ENCODE results near the gene HS3ST3B1.

HS3ST3B1 gene

GRCh38 chr17:14321476-14321949 is 20.6 kb downstream of the HS3ST3B1 start:
- no peak for DNase-seq (ENCODE audit: low read depth)

- DNase-seq (ENCODE audit: low read depth) = no peak
Observed at GRCh38 chr17:14321980-14322776, 21.3 kb downstream of the HS3ST3B1 start.

GRCh38 chr17:14323522-14323981 is 22.7 kb downstream of the HS3ST3B1 start:
- DNase-seq (ENCODE audit: low read depth) = no peak

GRCh38 chr17:14325618-14326167 is 24.8 kb downstream of the HS3ST3B1 start:
- DNase-seq (ENCODE audit: low read depth) = no peak

GRCh38 chr17:14329900-14330491 is 29.1 kb downstream of the HS3ST3B1 start:
- DNase-seq (ENCODE audit: low read depth) = no peak

GRCh38 chr17:14330492-14330962 is 29.6 kb downstream of the HS3ST3B1 start:
- DNase-seq (ENCODE audit: low read depth) = no peak

GRCh38 chr17:14331225-14331981 is 30.5 kb downstream of the HS3ST3B1 start:
- no peak for DNase-seq (ENCODE audit: low read depth)

GRCh38 chr17:14331982-14332298 is 31.1 kb downstream of the HS3ST3B1 start:
- no peak for DNase-seq (ENCODE audit: low read depth)

- no peak for DNase-seq (ENCODE audit: low read depth)
Observed at GRCh38 chr17:14332331-14332730, 31.4 kb downstream of the HS3ST3B1 start.

- no peak for DNase-seq (ENCODE audit: low read depth)
Observed at GRCh38 chr17:14333506-14333905, 32.6 kb downstream of the HS3ST3B1 start.

- DNase-seq (ENCODE audit: low read depth) = no peak
Observed at GRCh38 chr17:14334276-14334840, 33.5 kb downstream of the HS3ST3B1 start.

- no peak for DNase-seq (ENCODE audit: low read depth)
Observed at GRCh38 chr17:14334919-14335318, 34.0 kb downstream of the HS3ST3B1 start.

GRCh38 chr17:14336418-14336817 is 35.5 kb downstream of the HS3ST3B1 start:
- no peak for DNase-seq (ENCODE audit: low read depth)

- no peak for DNase-seq (ENCODE audit: low read depth)
Observed at GRCh38 chr17:14337596-14338079, 36.8 kb downstream of the HS3ST3B1 start.

- no peak for DNase-seq (ENCODE audit: low read depth)
Observed at GRCh38 chr17:14340857-14341754, 40.2 kb downstream of the HS3ST3B1 start.

- no peak for DNase-seq (ENCODE audit: low read depth)
Observed at GRCh38 chr17:14341866-14342265, 41.0 kb downstream of the HS3ST3B1 start.

GRCh38 chr17:14346801-14347200 is 45.9 kb downstream of the HS3ST3B1 start:
- DNase-seq (ENCODE audit: low read depth) = no peak

GRCh38 chr17:14351493-14351892 is 50.6 kb downstream of the HS3ST3B1 start:
- DNase-seq (ENCODE audit: low read depth) = no peak

- no peak for DNase-seq (ENCODE audit: low read depth)
Observed at GRCh38 chr17:14352136-14352535, 51.3 kb downstream of the HS3ST3B1 start.

- DNase-seq (ENCODE audit: low read depth) = no peak
Observed at GRCh38 chr17:14353861-14354474, 53.1 kb downstream of the HS3ST3B1 start.
